ENCODE measurements around the gene TADA2B.

DNA sequence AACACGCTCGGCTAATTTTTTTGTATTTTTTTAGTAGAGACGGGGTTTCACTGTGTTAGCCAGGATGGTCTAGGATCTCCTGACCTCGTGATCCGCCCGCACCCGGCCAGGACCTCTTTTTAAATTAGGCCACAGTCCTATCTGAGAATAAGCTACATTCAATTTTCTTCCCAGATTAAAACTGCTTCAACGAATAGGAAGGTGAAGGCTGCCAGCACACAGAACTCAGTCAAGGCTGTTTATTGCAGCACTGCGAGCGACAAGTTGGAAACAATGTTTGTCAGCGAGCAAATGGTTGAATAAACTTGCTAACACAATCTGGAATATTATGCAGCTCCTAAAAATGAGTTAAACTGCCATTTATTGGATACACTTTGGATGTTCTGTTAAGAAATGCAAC, 22.8 kb downstream of the TADA2B start:
- no peak for TF ChIP-seq YY1 (IDR thresholded peaks at IDR 0.05; ENCODE audit: insufficient read depth, insufficient read length)
- no peak for TF ChIP-seq ZNF274 (IDR thresholded peaks at IDR 0.05; ENCODE audit: low read depth, low read length)
- no peak for TF ChIP-seq SUZ12 (IDR thresholded peaks at IDR 0.05; ENCODE audit: extremely low read depth, insufficient read depth, insufficient read length)

Measured in NT2/D1 (cell line).